Heart left ventricle (tissue), 16 donors: Measurements from ENCODE around the gene LTO1. TPM values are rescaled to one million over a fixed set of nuclear protein-coding genes. Genes with fewer than 3 reads are reported as not detected.

ENCODE experiments used
- ATAC-seq, 4 donors: fragments of 200-7000 bp; cut with Tn5 transposase; one replicate each; pipeline ENCODE4 v1.9.1; 2020 to 2022; ENCODE audit warnings: moderate library complexity in 4 of 4, mild to moderate bottlenecking in 3 of 4, moderate number of reproducible peaks in 1 of 4
- DNase-seq, 5 donors: peaks; one replicate each; pipeline ENCODE4 v3.0.0-alpha.2; 2020
- H3K27ac ChIP-seq, 12 donors: fragments of 200-600 bp; sonication (generic) in 4 of 12; one replicate each; pipeline versions ENCODE4 v1.5.0 to v1.8.0; 2016 to 2022; ENCODE audit warnings: mild to moderate bottlenecking in 2 of 12
- H3K27me3 ChIP-seq, 9 donors: fragments of 200-600 bp; sonication (generic) in 2 of 9; one replicate each; pipeline versions ENCODE4 v1.5.1 to v1.8.0; 2016 to 2022; ENCODE audit warnings: mild to moderate bottlenecking in 3 of 9
- H3K36me3 ChIP-seq, 9 donors: fragments of 200-600 bp; sonication (generic) in 2 of 9; one replicate each; pipeline versions ENCODE4 v1.5.0 to v1.8.0; 2018 to 2022; ENCODE audit warnings: mild to moderate bottlenecking in 2 of 9
- H3K4me1 ChIP-seq, 12 donors: fragments of 200-600 bp; sonication (generic) in 4 of 12; one replicate each; pipeline versions ENCODE4 v1.5.0 to v1.8.0; 2016 to 2022; ENCODE audit warnings: mild to moderate bottlenecking in 3 of 12
- H3K4me3 ChIP-seq, 12 donors: fragments of 200-600 bp; sonication (generic) in 4 of 12; one replicate each; pipeline versions ENCODE4 v1.5.0 to v1.8.0; 2017 to 2022; ENCODE audit warnings: mild to moderate bottlenecking in 9 of 12, moderate library complexity in 4 of 12
- H3K9me3 ChIP-seq, 12 donors: fragments of 200-600 bp; sonication (generic) in 4 of 12; one replicate each; pipeline versions ENCODE4 v1.5.0 to v1.8.0; 2016 to 2022; ENCODE audit warnings: mild to moderate bottlenecking in 1 of 12
- CTCF ChIP-seq, 12 donors: fragments of 200-600 bp; sonication (generic) in 4 of 12; IDR thresholded peaks; one replicate each; pipeline versions ENCODE4 v1.5.0 to v1.8.0; 2018 to 2022; ENCODE audit warnings: antibody characterized with exemption in 12 of 12, mild to moderate bottlenecking in 5 of 12
- POLR2A ChIP-seq, 2 donors: fragments of 450-650 bp; IDR thresholded peaks; one replicate each; pipeline ENCODE4 v1.6.1; 2017; ENCODE audit warnings: antibody characterized with exemption in 2 of 2, mild to moderate bottlenecking in 2 of 2, moderate library complexity in 2 of 2
- WGBS, 4 donors: extraction: QIAGEN DNeasy Blood & Tissue Kit in 2 of 4; methylation state at CpG; one replicate each; pipeline versions ENCODE4 v1.1.5 to v1.1.7; 2013 to 2018; 5-methylcytosine and 5-hydroxymethylcytosine counted together
- intact Hi-C, 10 donors: fragments of 100-400 bp; cut with DNase I; formaldehyde crosslinking; loops; one replicate each; pipeline versions ENCODE4 v1.11.1 to v1.14.2; 2022
- polyA plus RNA-seq, 2 donors: library from polyadenylated mRNA; stranded (reverse); fragments of 200-250 nt; gene quantifications; one replicate each; pipeline ENCODE4 v1.2.3, GENCODE V29; 2013
- total RNA-seq, 9 donors: library from RNA; depleted of rRNA in 2 of 9; stranded (reverse); fragments of >200 nt in 2 of 9; fragmentation: NEBNext Ultra II Directional in 3 of 9; extraction: Animal tissue kit (Norgen Biotek cat#: 25700) in 3 of 9; gene quantifications; one replicate each; pipeline versions ENCODE4 v1.1.0 to v1.2.4, GENCODE V29; 2016 to 2023
- donor health status: ischemic (EF 13 %, LVEDD 7.1; RV severe dilation, severe dysfunction).
- donor health status: healthy with polysubstance abuse.
- donor health status: DM: no; HTN: yes; CAD: no.
- donor health status: DM: no; HTN: no; CAD: no.
- donor health status: ischemic (EF 25% LVEDD 6.9; RV normal size, moderate dysfunction).
- donor health status: ischemic (EF 25% LVEDD 5.7; RV mildly dilated, moderate dysfunction).
- donor health status: healthy.
- donor health status: DM: yes; HTN: yes; CAD: no.
- donor health status: ischemic (EF 35%, LVEDD 5.7; RV mildly dilated, moderate dysfunction).
- donor health status: nonischemic (EF 11% LVEDD 7.7; RV severe dilation, severe dysfunction).
- donor health status: DM: yes; HTN: yes; CAD: no.
- donor health status: PGD.
- donor health status: ischemic (EF 29% LVEDD 5.4; RV normal size, mild dysfunction).
- donor health status: nonischemic (EF 23%, LVEDD 6.1; RV moderate dilation, normal function).

LTO1 gene
- total and polyA plus RNA-seq, 11 donors: 4.1 to 14.4 (median 9.4) TPM

GRCh38 chr11:69640995-69641581 is 34.1 kb downstream of the LTO1 start, which contains the start of gene CCND1:
Gene CCND1, plus strand, starts transcription at chr11:69641156. Its CDS starts 158 bp downstream, at chr11:69641314.
- Histone ChIP-seq H3K27me3 (peaks cover 0 to 57% (median 0%) of the 10 kb centered on the region in 9 donors), H3K4me3 (peak within 1 kb of the TSS; percentile 72 to 97 (median 88)), H3K27ac (peak within 1 kb of the TSS; percentile 89 to 100 (median 97)), H3K4me1 (peaks cover 8 to 76% (median 66%) of the 10 kb centered on the region in 12 donors), H3K9me3 (no peaks in the 10 kb centered on the region), H3K36me3 (peaks cover 0 to 26% (median 9%) of the 10 kb centered on the region in 9 donors)
- peak; percentile 38 to 62 (median 54) for ATAC-seq
- 0 to 1% (median 0%) methylated on average over 36 to 49 of the region's 49 CpGs for WGBS, 4 donors
- peak; percentile 81 to 85 (median 83) for DNase-seq
- intact Hi-C loops: loop anchor here (1.0 to 10.0 kb wide), 14 partner anchors 144 to 716 kb away; partner anchors contain the start of gene MYEOV (in 3 of the 10)
- TF ChIP-seq CTCF (IDR thresholded peaks at IDR 0.05) (peak in 6 of 12 donors; percentile 8 to 39 (median 23)), POLR2A (IDR thresholded peaks at IDR 0.05) (peak; percentile 19 to 92)

- DNase-seq: peak in 4 of 5 donors; percentile 51 to 72 (median 56)
- TF ChIP-seq POLR2A (IDR thresholded peaks at IDR 0.05) (no peak), CTCF (IDR thresholded peaks at IDR 0.05) (no peak)
- no peak for ATAC-seq
These were observed 34.7 kb downstream of the LTO1 start for GRCh38 chr11:69640260-69640994.

GRCh38 chr11:69639831-69640230 is 35.3 kb downstream of the LTO1 start:
- Histone ChIP-seq H3K4me3 (peak overlapping the region in 10 of 12 donors; percentile 72 to 97 (median 90)), H3K36me3 (peaks cover 0 to 14% (median 8%) of the 10 kb centered on the region in 9 donors), H3K27ac (peak overlapping the region in 10 of 12 donors; percentile 32 to 100 (median 98)), H3K4me1 (peaks cover 8 to 72% (median 61%) of the 10 kb centered on the region in 12 donors), H3K9me3 (no peaks in the 10 kb centered on the region), H3K27me3 (peaks cover 0 to 63% (median 0%) of the 10 kb centered on the region in 9 donors)
- intact Hi-C loops: loop anchor here (2.0 to 10.0 kb wide), 16 partner anchors 143 to 715 kb away; partner anchors contain the start of gene MYEOV (in 3 of the 10)
- DNase-seq (no peak), ATAC-seq (no peak)
- WGBS, 4 donors: 16 to 29% (median 21%) methylated on average over 9 of the region's 9 CpGs
- TF ChIP-seq POLR2A (IDR thresholded peaks at IDR 0.05) (no peak), CTCF (IDR thresholded peaks at IDR 0.05) (no peak)

More at GRCh38 chr11:69640260-69640994, 34.7 kb downstream of the LTO1 start:
- peak overlapping the region; percentile 89 to 100 (median 97) for H3K27ac ChIP-seq
- H3K4me3 ChIP-seq: peak overlapping the region; percentile 72 to 97 (median 88)
- peaks cover 0 to 19% (median 8%) of the 10 kb centered on the region in 9 donors for H3K36me3 ChIP-seq
- H3K4me1 ChIP-seq: peaks cover 8 to 77% (median 66%) of the 10 kb centered on the region in 12 donors
- peaks cover 0 to 63% (median 0%) of the 10 kb centered on the region in 9 donors for H3K27me3 ChIP-seq
- H3K9me3 ChIP-seq: no peaks in the 10 kb centered on the region
- intact Hi-C loops: loop anchor here (2.0 to 10.0 kb wide), 13 partner anchors 143 to 716 kb away; partner anchors contain the start of gene MYEOV (in 3 of the 10)
- 3% methylated on average over 25 to 43 of the region's 43 CpGs for WGBS, 4 donors
